Choroid plexus epithelial cell (primary cell): ENCODE data around the gene ZNF333.
"Not testable (repeated sequence)": the region's sequence is repeated elsewhere in the genome, so short reads cannot be mapped to it uniquely, and the experiment has no call there.

Source experiments
- DNase-seq: peaks from one replicate; pipeline ENCODE4 v3.0.0-alpha.2; 2010; ENCODE audit warnings: low read depth
- H3K4me3 ChIP-seq: 2 replicates; pipeline ENCODE4 v1.5.1; 2011; ENCODE audit warnings: low read depth, mild to moderate bottlenecking, control low read depth, low read length, moderate library complexity
- TF ChIP-seq, protein P1 (sequence below): conservative IDR thresholded peaks from 2 replicates; pipeline ENCODE4 v1.5.1; 2011; ENCODE audit warnings: low read depth, mild to moderate bottlenecking, control low read depth, inconsistent platforms, low read length, moderate library complexity

ZNF333 gene

DNA sequence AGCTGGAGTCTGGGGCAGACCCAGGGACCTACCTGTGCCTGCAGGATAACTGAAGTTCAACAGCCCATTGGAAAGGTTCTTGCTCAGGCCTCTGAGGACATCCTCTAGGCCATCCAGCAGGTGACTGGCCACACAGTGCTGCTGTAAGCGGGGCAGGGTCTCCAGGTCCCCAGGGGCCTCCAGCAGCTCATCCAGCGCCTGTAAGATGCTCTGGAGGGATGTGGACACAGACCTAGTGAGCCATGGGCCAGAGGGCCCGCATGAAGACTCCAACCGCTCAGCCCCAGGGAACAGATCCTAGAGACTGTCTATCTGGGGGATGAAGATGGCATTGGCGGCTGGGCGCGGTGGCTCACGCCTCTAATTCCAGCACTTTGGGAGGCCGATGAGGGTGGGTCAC is 74.6 kb downstream of the ZNF333 start:
- TF ChIP-seq, protein P1, sequence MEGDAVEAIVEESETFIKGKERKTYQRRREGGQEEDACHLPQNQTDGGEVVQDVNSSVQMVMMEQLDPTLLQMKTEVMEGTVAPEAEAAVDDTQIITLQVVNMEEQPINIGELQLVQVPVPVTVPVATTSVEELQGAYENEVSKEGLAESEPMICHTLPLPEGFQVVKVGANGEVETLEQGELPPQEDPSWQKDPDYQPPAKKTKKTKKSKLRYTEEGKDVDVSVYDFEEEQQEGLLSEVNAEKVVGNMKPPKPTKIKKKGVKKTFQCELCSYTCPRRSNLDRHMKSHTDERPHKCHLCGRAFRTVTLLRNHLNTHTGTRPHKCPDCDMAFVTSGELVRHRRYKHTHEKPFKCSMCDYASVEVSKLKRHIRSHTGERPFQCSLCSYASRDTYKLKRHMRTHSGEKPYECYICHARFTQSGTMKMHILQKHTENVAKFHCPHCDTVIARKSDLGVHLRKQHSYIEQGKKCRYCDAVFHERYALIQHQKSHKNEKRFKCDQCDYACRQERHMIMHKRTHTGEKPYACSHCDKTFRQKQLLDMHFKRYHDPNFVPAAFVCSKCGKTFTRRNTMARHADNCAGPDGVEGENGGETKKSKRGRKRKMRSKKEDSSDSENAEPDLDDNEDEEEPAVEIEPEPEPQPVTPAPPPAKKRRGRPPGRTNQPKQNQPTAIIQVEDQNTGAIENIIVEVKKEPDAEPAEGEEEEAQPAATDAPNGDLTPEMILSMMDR = no peak
- no peak for DNase-seq
- H3K4me3 ChIP-seq = no peak overlapping the region

DNA sequence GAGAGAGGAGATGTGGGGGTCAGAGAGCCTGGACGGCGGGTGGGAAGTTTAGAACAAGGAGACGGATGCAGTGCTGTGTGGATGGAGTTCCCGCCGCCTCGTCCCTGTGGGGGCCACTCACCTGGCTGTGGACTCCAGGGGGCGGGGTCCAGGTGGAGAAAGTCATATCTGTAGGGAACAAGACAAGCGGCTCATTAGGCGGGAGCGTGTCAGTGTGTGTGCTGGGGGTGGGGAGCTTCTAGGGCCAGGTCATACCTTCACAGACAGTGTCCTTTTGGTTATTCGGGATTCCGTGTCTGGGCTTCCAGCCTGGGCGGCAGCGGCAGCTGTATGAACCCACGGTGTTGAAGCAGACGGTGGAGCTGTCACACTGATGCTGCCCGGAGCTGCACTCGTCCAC is 75.6 kb downstream of the ZNF333 start:
- not testable (repeated sequence) for DNase-seq, H3K4me3 ChIP-seq

DNA sequence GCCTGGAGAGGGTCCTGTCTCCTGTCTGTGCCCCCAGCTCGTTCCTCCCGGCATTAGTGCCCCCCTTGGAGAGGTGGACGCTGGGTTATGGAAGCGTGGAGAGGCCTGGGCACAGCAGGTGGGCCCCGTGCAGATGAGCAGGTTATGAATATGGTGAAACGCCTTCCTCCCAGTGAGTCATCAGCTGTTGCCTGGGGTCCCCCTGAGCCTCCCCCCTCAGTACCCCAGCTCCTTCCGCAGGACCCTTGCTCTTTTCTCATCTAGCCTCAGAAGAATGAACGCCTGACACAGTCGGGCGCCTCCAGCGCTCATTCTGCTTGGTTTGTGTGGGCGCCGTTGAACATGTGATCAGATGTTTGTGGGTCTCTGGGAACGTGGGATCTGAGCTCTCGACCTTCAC is 76.0 kb downstream of the ZNF333 start:
- not testable (repeated sequence) for DNase-seq, H3K4me3 ChIP-seq

DNA sequence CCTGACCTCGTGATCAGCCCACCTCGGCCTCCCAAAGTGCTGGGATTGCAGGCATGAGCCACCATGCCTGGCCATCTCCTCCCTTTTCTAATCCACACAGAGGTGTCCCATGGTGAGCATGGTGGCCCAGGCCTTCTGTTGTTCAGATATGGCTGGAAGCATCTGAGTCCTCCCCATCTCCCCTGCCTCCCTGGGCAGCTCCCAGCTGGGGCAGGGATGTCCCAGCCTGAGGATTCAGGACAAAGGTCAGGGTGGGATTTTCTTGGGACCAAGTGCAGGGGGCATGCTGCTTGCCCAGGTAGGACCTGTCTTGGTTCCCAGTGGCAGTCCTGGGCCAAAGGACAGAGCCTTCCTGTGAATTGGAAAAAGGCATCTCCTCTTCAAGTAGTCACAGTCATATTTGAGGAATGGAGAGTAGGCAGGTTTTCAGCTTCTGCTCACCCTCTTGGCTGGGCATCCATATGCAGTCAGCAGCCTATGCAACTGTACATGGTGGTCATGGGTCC is 77.7 kb downstream of the ZNF333 start:
- TF ChIP-seq, protein P1 = no peak
- DNase-seq = no peak
- H3K4me3 ChIP-seq = no peak overlapping the region

DNA sequence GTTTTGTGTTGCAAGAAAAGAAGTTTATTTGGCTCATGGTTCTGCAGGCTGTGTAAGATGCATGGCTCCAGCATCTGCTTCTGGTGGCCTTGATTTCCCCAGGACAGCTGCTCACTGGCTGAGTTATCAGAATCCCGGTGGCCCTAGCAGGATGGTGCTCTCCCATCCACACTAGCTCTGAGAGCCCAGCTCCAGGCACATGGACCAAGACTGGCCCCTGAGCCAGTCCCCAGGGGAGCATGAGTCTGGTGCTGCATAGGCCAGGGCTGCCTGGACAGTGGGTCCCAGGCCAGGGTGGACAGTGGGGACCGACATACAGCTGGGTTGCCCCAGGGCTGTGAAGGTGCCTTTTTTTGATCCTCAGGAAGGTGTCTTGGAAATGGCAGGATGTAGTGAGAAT is 78.2 kb downstream of the ZNF333 start:
- TF ChIP-seq, protein P1 = no peak
- DNase-seq = no peak
- no peak overlapping the region for H3K4me3 ChIP-seq

DNA sequence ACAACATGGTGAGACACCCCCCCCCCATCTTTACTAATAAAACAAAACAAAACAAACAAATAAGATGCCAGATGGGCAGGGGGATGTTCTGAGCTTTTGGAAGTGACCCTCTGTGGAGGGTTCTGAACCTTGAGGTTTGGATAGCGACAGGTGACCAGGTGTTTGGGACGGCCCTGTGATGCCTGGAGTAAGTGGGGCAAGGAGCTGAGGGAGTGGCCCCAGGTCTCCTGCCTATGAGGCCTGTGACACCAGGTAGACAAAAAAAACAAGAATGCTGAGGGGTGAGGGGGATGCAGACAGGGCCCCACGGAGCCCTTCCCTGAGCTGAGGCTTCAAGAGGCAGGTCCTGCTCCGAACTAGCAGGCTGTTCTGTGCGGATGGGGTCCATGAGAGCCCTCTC is 79.4 kb downstream of the ZNF333 start:
- TF ChIP-seq, protein P1 = no peak
- no peak for DNase-seq
- no peak overlapping the region for H3K4me3 ChIP-seq

DNA sequence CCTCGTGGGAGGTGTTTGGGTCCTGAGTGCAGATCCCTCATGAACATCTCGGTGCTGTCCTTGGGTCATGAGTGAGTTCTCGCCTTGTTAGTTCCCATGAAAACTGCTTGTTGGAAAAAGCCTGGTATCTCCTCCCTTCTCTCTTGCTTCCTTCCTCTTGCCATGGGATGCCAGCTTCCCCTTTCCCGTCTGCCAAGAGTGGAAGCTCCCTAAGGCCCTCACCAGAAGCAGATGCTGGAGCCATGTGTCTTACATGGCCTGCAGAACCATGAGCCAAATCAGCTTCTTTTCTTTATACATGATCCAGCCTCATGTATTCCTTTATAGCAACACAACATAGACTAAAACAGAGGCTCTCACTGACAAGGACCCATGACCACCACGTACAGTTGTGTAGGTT is 80.3 kb downstream of the ZNF333 start:
- DNase-seq = no peak
- TF ChIP-seq, protein P1 = no peak

DNA sequence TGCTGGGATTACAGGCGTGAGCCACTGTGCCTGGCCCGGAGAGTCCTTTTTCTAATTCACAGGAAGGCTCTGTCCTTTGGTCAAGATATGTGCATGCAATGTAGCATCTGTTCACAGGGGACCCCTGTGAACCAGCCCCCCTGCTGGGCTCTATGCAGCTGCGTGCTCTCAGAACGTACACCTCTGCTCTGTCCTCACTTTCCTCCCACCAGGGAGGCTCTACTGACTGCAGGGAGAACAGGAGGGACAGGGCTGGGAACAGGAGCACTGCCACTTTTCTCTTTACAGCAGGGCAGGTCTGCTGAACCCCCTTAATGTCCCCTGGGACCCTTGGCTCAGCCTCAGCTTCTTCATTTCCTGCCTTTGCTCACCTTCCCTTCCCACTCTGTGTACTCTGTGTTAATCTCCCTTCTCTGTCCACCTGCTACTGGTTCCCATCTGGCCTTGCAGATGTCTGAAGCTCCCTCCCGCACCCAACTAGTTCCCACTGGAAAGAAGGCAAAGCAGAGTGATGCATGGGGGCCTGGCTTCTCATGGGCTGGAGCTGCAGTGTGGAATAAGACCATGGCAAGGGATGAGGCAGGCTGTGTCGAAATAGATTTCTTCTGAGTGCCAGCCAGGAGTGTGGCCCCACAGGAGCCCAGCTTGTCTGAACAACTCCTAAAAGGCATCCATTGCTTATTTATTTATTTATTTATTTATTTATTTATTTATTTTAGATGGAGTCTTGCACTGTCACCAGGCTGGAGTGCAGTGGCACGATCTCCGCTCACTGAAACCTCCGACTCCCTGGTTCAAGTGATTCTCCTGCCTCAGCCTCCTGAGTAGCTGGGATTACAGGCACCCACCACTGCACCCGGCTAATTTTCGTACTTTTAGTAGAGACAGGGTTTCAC is 81.3 kb downstream of the ZNF333 start:
- TF ChIP-seq, protein P1 = no peak

More for the DNA sequence above, 80.3 kb downstream of the ZNF333 start:
- no peak overlapping the region for H3K4me3 ChIP-seq

More for the DNA sequence above, 81.3 kb downstream of the ZNF333 start:
- H3K4me3 ChIP-seq = no peak overlapping the region
- no peak for DNase-seq
